HCT116 (cell line): ENCODE measurements around the gene SEMA4D. TPM values are rescaled to one million over a fixed set of nuclear protein-coding genes. Genes with fewer than 3 reads are reported as not detected.

Experiments used
- ATAC-seq: fragments of 200-7000 bp; cut with Tn5 transposase; 2 replicates; pipeline ENCODE4 v1.9.1; 2020; ENCODE audit warnings: mild to moderate bottlenecking, moderate library complexity
- BruUV-seq: library from RNA; stranded (reverse); fragments of 400-500 nt; replicated peaks from 2 replicates; lab custom pipeline; 2021; lab: Mats Ljungman, UMichigan
- CTCF ChIA-PET: fragments of 300-600 bp; sonication (Branson Sonifier 250); formaldehyde crosslinking; loops from one replicate; lab custom pipeline; 2021; ENCODE audit warnings: antibody characterized with exemption; lab: Charles Lee
- POLR2A ChIA-PET: fragments of 300-600, 350-600 bp; sonication (Branson Sonifier 250); formaldehyde crosslinking; loops from one replicate; lab custom pipeline; 2021; ENCODE audit warnings: antibody characterized with exemption; lab: Charles Lee
- RAD21 ChIA-PET, 2 experiments: fragments of 300-600 bp; sonication (Branson Sonifier 250); formaldehyde crosslinking; loops; one replicate each; lab custom pipeline; 2023; ENCODE audit warnings: low total read pairs in 2 of 2; ENCODE audit not compliant: uncharacterized antibody in 2 of 2, unreplicated experiment in 2 of 2, low non-redundant PET in 1 of 2; lab: Charles Lee
- DNase-seq: peaks from one replicate; pipeline ENCODE4 v3.0.0-alpha.2; 2010; ENCODE audit warnings: low read depth, low spot score
- H2AFZ ChIP-seq: fragments of 200-600 bp; shearing (Covaris generic), sonication (generic); 2 replicates; pipeline ENCODE4 v1.6.1; 2017; ENCODE audit warnings: low read depth, mixed run types, mixed read lengths, antibody characterized with exemption, low read length; ENCODE audit not compliant: poor library complexity, severe bottlenecking
- H3K27ac ChIP-seq: 2 replicates; pipeline ENCODE4 v1.5.1; 2012; ENCODE audit warnings: low read depth, low read length
- H3K27me3 ChIP-seq: fragments of 200-600 bp; sonication (generic); 2 replicates; pipeline ENCODE4 v1.6.1; 2016; ENCODE audit warnings: mixed run types, low read length, mixed read lengths; ENCODE audit not compliant: insufficient read depth
- H3K36me3 ChIP-seq, 2 experiments: fragments of 200-500 bp in 1 of 2; fragments of 200-600 bp in 1 of 2; sonication (Bioruptor generic) in 1 of 2; sonication (generic) in 1 of 2; 2 replicates each; pipeline versions ENCODE4 v1.5.1 to v1.6.1; 2014 to 2016; ENCODE audit warnings: low read length in 2 of 2, inconsistent platforms in 1 of 2, mixed read lengths in 1 of 2, mixed run types in 1 of 2; ENCODE audit not compliant: insufficient read depth in 2 of 2, control insufficient read depth in 1 of 2
- H3K4me1 ChIP-seq, 2 experiments: fragments of 200-600 bp in 1 of 2; sonication (generic) in 1 of 2; 2 replicates each; pipeline versions ENCODE4 v1.5.1 to v1.6.1; 2012 to 2017; ENCODE audit warnings: low read length in 2 of 2, inconsistent platforms in 1 of 2, mild to moderate bottlenecking in 1 of 2, mixed read lengths in 1 of 2, mixed run types in 1 of 2, moderate library complexity in 1 of 2; ENCODE audit not compliant: insufficient read depth in 2 of 2, control insufficient read depth in 1 of 2
- H3K4me2 ChIP-seq: fragments of 200-600 bp; sonication (generic); 2 replicates; pipeline ENCODE4 v1.6.1; 2017; ENCODE audit warnings: mixed run types, low read length, mixed read lengths
- H3K4me3 ChIP-seq, 2 experiments: fragments of 200-600 bp in 1 of 2; sonication (generic) in 1 of 2; replicated peaks in 1 of 2; 2 replicates each; pipeline ENCODE4 v1.5.1; 2011 to 2016; ENCODE audit warnings: low read length in 2 of 2, control low read depth in 1 of 2, low read depth in 1 of 2, mild to moderate bottlenecking in 1 of 2, mixed read lengths in 1 of 2, mixed run types in 1 of 2
- H3K79me2 ChIP-seq: fragments of 200-600 bp; sonication (generic); 2 replicates; pipeline ENCODE4 v1.6.1; 2017; ENCODE audit warnings: mild to moderate bottlenecking, mixed run types, low read length, moderate library complexity, mixed read lengths; ENCODE audit not compliant: insufficient read depth
- H3K9ac ChIP-seq: fragments of 200-600 bp; sonication (generic); 2 replicates; pipeline ENCODE4 v1.6.1; 2016; ENCODE audit warnings: low read length, mixed read lengths
- H3K9me2 ChIP-seq: fragments of 200-600 bp; sonication (generic), shearing (Covaris generic); 2 replicates; pipeline ENCODE4 v1.6.1; 2017; ENCODE audit warnings: mixed run types, mild to moderate bottlenecking, moderate library complexity; ENCODE audit not compliant: insufficient read depth
- H3K9me3 ChIP-seq, 2 experiments: fragments of 200-500 bp in 1 of 2; fragments of 200-600 bp in 1 of 2; sonication (Bioruptor generic) in 1 of 2; sonication (generic) in 1 of 2; 2 replicates each; pipeline ENCODE4 v1.6.1; 2014 to 2017; ENCODE audit warnings: low read length in 2 of 2, mixed read lengths in 2 of 2, inconsistent platforms in 1 of 2, low read depth in 1 of 2, mild to moderate bottlenecking in 1 of 2, mixed run types in 1 of 2, moderate library complexity in 1 of 2; ENCODE audit not compliant: control insufficient read depth in 1 of 2, insufficient read depth in 1 of 2
- H4K20me1 ChIP-seq: fragments of 200-600 bp; sonication (generic), shearing (Covaris generic); 2 replicates; pipeline ENCODE4 v1.6.1; 2017; ENCODE audit warnings: mixed run types, mild to moderate bottlenecking, moderate library complexity; ENCODE audit not compliant: insufficient read depth
- CBX3 ChIP-seq: IDR thresholded peaks from 2 replicates; pipeline ENCODE4 v1.6.1; 2012; ENCODE audit warnings: low read depth
- CEBPB ChIP-seq: IDR thresholded peaks from 2 replicates; pipeline ENCODE4 v1.6.1; 2012; ENCODE audit warnings: low read depth
- ELF1 ChIP-seq: IDR thresholded peaks from 2 replicates; pipeline ENCODE4 v1.6.1; 2012; ENCODE audit warnings: low read depth, borderline replicate concordance
- EZH2 ChIP-seq: fragments of 200-600 bp; sonication (generic); IDR thresholded peaks from 2 replicates; pipeline ENCODE4 v1.6.1; 2017; ENCODE audit warnings: antibody characterized with exemption, mixed run types
- EZH2phosphoT487 ChIP-seq: fragments of 200-600 bp; IDR thresholded peaks from 2 replicates; pipeline ENCODE4 v1.6.1; 2018; ENCODE audit warnings: antibody characterized with exemption, borderline replicate concordance
- FOSL1 ChIP-seq: IDR thresholded peaks from 2 replicates; pipeline ENCODE4 v1.6.1; 2012; ENCODE audit warnings: low read depth
- JUND ChIP-seq: IDR thresholded peaks from 2 replicates; pipeline ENCODE4 v1.6.1; 2012
- POLR2A ChIP-seq: IDR thresholded peaks from 2 replicates; pipeline ENCODE4 v1.7.0; 2011; ENCODE audit warnings: borderline replicate concordance; ENCODE audit not compliant: insufficient read depth, insufficient read length; ENCODE audit errors: extremely low read depth
- POLR2AphosphoS5 ChIP-seq: IDR thresholded peaks from 2 replicates; pipeline ENCODE4 v1.6.1; 2011; ENCODE audit warnings: mild to moderate bottlenecking, low read depth, low read length, moderate library complexity
- RAD21 ChIP-seq: IDR thresholded peaks from 2 replicates; pipeline ENCODE4 v1.6.1; 2012; ENCODE audit warnings: low read depth, mild to moderate bottlenecking
- SP1 ChIP-seq: IDR thresholded peaks from 2 replicates; pipeline ENCODE4 v1.6.1; 2012; ENCODE audit warnings: low read depth
- SRF ChIP-seq: IDR thresholded peaks from 2 replicates; pipeline ENCODE4 v1.6.1; 2012; ENCODE audit warnings: low read depth
- TCF7L2 ChIP-seq: IDR thresholded peaks from 2 replicates; pipeline ENCODE4 v1.7.0; 2011; ENCODE audit warnings: borderline replicate concordance, inconsistent platforms; ENCODE audit not compliant: insufficient read depth, insufficient read length; ENCODE audit errors: extremely low read depth
- YY1 ChIP-seq: IDR thresholded peaks from 2 replicates; pipeline ENCODE4 v1.6.1; 2011; ENCODE audit warnings: low read length, low read depth, moderate library complexity, mild to moderate bottlenecking; ENCODE audit not compliant: insufficient replicate concordance; ENCODE audit errors: extremely low read depth
- ZFX ChIP-seq: fragments of 450-650 bp; IDR thresholded peaks from 2 replicates; pipeline ENCODE4 v1.6.1; 2017
- ZNF274 ChIP-seq: fragments of 200-500 bp; sonication (Bioruptor generic); IDR thresholded peaks from 2 replicates; pipeline ENCODE4 v1.6.1; 2014; ENCODE audit warnings: mild to moderate bottlenecking, low read depth, low read length, inconsistent platforms
- intact Hi-C: fragments of 100-400 bp; cut with micrococcal nuclease; formaldehyde crosslinking; loops from 2 replicates; pipeline ENCODE4 v1.10.0; 2022
- total RNA-seq: library from RNA; stranded (reverse); gene quantifications from one replicate; pipeline ENCODE4 v1.2.1, GENCODE V29; 2021; ENCODE audit not compliant: unreplicated experiment
- TF ChIP-seq, protein P1 (sequence below): IDR thresholded peaks from 2 replicates; pipeline ENCODE4 v1.6.1; 2012
- TF ChIP-seq, protein P2 (sequence below): IDR thresholded peaks from 2 replicates; pipeline ENCODE4 v1.6.1; 2012; ENCODE audit warnings: low read depth

Gene SEMA4D
- total RNA-seq, 1 experiment from 2014 or later = 32.0 TPM

DNA sequence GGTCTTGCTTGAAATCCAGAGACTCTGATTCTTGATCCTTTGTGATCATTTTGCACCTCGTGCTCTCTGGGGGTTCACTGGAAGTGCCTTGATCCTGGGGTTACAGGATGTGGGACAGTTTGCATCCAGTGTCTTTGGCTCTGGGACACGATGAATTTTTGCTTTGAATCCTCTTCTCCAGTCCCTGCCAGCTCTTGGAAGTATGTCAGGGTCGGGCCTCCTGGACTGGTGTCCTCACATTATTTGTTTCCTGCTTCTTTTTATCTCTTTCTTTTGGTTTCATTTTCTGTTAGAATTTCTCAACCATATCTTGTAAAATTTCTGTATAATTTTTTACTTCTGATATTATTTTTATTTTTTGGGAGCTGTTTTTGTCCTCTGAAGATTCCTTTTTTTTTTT, 145.5 kb downstream of the SEMA4D start (continued):
- TF ChIP-seq ZNF274 = no peak
- TF ChIP-seq ELF1 = no peak
- no peak for TF ChIP-seq CBX3
- no peak for TF ChIP-seq RAD21
- TF ChIP-seq JUND = no peak
- TF ChIP-seq, protein P1, sequence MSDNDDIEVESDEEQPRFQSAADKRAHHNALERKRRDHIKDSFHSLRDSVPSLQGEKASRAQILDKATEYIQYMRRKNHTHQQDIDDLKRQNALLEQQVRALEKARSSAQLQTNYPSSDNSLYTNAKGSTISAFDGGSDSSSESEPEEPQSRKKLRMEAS = no peak
- no peak for TF ChIP-seq YY1
- no peak for TF ChIP-seq POLR2A
- no peak for TF ChIP-seq CEBPB
- no peak for TF ChIP-seq EZH2phosphoT487
- no peak for TF ChIP-seq ZFX
- TF ChIP-seq SP1 = no peak
- no peak for TF ChIP-seq EZH2
- TF ChIP-seq, all 23 proteins: peak for 0

DNA sequence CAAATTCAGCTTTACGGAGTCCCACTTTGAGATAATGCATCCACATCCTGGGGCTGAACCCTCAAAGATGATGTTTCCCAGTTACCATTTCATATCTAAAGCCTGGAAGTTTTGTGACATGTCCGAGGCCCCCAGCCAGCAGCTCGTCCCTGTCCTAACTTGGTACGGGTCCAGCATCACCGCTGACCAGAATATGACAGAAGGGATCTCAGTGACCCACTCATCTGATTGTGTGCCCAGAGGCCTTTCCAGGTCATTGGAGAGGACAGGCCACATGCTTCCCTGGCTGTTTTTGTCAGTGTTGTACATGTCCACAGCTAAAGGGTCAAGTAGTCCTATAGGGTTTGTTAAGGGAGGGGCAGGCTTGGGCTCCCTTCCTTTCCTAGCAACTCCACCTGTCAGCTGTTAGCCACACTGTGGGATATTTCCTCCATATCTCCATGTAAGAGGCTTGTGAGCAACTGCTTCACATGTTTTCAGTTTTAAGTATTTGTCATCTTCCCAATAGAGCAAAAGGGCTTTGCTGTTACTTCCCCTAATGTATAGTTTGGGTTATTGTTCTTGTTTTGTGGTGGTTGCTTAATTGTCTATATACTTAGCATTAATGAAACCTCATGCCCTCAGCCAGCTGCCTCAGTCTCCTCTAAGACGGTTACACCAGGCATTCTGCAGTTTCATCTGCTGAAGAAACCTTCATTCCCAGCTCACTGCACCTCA, 146.2 kb downstream of the SEMA4D start:
- Histone ChIP-seq H3K9me2 (no peaks in the 10 kb centered on the region), H3K79me2 (no peaks in the 10 kb centered on the region), H2AFZ (no peak overlapping the region), H3K36me3 (peaks cover 28 to 40% of the 10 kb centered on the region in 2 experiments), H3K9ac (no peak overlapping the region), H3K4me2 (no peak overlapping the region), H3K27ac (no peak overlapping the region), H3K9me3 (no peaks in the 10 kb centered on the region), H4K20me1 (no peaks in the 10 kb centered on the region), H3K4me3 (no peak overlapping the region), H3K27me3 (no peaks in the 10 kb centered on the region), H3K4me1 (no peaks in the 10 kb centered on the region)
- BruUV-seq = no TSS peak
- ATAC-seq = no peak
- no peak for DNase-seq
- CTCF ChIA-PET = no interaction called here
- TF ChIP-seq CEBPB (no peak), JUND (no peak), EZH2 (no peak), ZNF274 (no peak), POLR2AphosphoS5 (no peak), FOSL1 (no peak), ZFX (no peak), TCF7L2 (no peak), EZH2phosphoT487 (no peak), SRF (no peak)
- TF ChIP-seq, protein P2, sequence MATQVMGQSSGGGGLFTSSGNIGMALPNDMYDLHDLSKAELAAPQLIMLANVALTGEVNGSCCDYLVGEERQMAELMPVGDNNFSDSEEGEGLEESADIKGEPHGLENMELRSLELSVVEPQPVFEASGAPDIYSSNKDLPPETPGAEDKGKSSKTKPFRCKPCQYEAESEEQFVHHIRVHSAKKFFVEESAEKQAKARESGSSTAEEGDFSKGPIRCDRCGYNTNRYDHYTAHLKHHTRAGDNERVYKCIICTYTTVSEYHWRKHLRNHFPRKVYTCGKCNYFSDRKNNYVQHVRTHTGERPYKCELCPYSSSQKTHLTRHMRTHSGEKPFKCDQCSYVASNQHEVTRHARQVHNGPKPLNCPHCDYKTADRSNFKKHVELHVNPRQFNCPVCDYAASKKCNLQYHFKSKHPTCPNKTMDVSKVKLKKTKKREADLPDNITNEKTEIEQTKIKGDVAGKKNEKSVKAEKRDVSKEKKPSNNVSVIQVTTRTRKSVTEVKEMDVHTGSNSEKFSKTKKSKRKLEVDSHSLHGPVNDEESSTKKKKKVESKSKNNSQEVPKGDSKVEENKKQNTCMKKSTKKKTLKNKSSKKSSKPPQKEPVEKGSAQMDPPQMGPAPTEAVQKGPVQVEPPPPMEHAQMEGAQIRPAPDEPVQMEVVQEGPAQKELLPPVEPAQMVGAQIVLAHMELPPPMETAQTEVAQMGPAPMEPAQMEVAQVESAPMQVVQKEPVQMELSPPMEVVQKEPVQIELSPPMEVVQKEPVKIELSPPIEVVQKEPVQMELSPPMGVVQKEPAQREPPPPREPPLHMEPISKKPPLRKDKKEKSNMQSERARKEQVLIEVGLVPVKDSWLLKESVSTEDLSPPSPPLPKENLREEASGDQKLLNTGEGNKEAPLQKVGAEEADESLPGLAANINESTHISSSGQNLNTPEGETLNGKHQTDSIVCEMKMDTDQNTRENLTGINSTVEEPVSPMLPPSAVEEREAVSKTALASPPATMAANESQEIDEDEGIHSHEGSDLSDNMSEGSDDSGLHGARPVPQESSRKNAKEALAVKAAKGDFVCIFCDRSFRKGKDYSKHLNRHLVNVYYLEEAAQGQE = no peak
- POLR2A ChIA-PET = no interaction called here
- intact Hi-C loops = no loop called here
- RAD21 ChIA-PET = no interaction called here
